Neural cell (in vitro differentiated cells): ENCODE measurements around the gene RBM38.

Experiments used
- CTCF ChIP-seq: fragments of 450-650 bp; IDR thresholded peaks from 2 replicates; pipeline ENCODE4 v1.5.1; 2014; ENCODE audit warnings: antibody characterized with exemption, mild to moderate bottlenecking, moderate library complexity; ENCODE audit not compliant: poor library complexity, severe bottlenecking
- TAF1 ChIP-seq: IDR thresholded peaks from 2 replicates; pipeline ENCODE4 v1.6.1; 2012; ENCODE audit warnings: low read depth

- TF ChIP-seq CTCF (no peak), TAF1 (no peak)
Observed at GRCh38 chr20:57388953-57389694, 2.1 kb upstream of the RBM38 start.
